WTC11 (cell line): ENCODE results near the gene ACTL7A. TPM values are rescaled to one million over a fixed set of nuclear protein-coding genes. Genes with fewer than 3 reads are reported as not detected.

Experiments
- ATAC-seq: fragments of 200-7000 bp; cut with Tn5 transposase; 2 replicates; pipeline ENCODE4 v1.10.0; 2021; ENCODE audit warnings: mild to moderate bottlenecking, moderate library complexity
- CTCF ChIA-PET: fragments of 300-600 bp; sonication (Branson Sonifier 250); formaldehyde crosslinking; loops from one replicate; lab custom pipeline; 2021; ENCODE audit warnings: antibody characterized with exemption; lab: Charles Lee
- POLR2A ChIA-PET: fragments of 350-600 bp; sonication (Branson Sonifier 250); formaldehyde crosslinking; loops from one replicate; lab custom pipeline; 2021; ENCODE audit warnings: antibody characterized with exemption; lab: Charles Lee
- DNase-seq: peaks from one replicate; pipeline ENCODE4 v3.0.0; 2021; ENCODE audit warnings: low spot score
- H3K27ac Mint-ChIP-seq: 2 replicates; pipeline ENCODE4 v1.8.0; 2021; ENCODE audit warnings: mixed read lengths
- H3K27me3 Mint-ChIP-seq: 2 replicates; pipeline ENCODE4 v1.8.0; 2021; ENCODE audit warnings: low read depth, mild to moderate bottlenecking, moderate library complexity, mixed read lengths
- H3K36me3 Mint-ChIP-seq: 2 replicates; pipeline ENCODE4 v1.8.0; 2021; ENCODE audit warnings: mixed read lengths
- H3K4me1 Mint-ChIP-seq: 2 replicates; pipeline ENCODE4 v1.8.0; 2022; ENCODE audit warnings: mixed read lengths
- H3K4me3 Mint-ChIP-seq: 2 replicates; pipeline ENCODE4 v1.8.0; 2021; ENCODE audit warnings: mild to moderate bottlenecking, moderate library complexity, mixed read lengths
- H3K9me3 Mint-ChIP-seq: 2 replicates; pipeline ENCODE4 v1.8.0; 2021; ENCODE audit warnings: mixed read lengths
- AFF4 ChIP-seq: sonication (generic); formaldehyde crosslinking; IDR thresholded peaks from 2 replicates; pipeline ENCODE4 v1.8.1; 2023; ENCODE audit warnings: mild to moderate bottlenecking, missing genetic modification reagents, borderline replicate concordance
- EMX1 ChIP-seq: fragments of 250-450 bp; sonication (Bioruptor Pico); IDR thresholded peaks from 2 replicates; pipeline ENCODE4 v1.8.0; 2021; ENCODE audit warnings: mild to moderate bottlenecking
- ERG ChIP-seq: fragments of 250-450 bp; sonication (Bioruptor Pico); IDR thresholded peaks from 2 replicates; pipeline ENCODE4 v1.8.0; 2021; ENCODE audit warnings: mild to moderate bottlenecking
- FOXP1 ChIP-seq: sonication (generic); formaldehyde crosslinking; IDR thresholded peaks from 2 replicates; pipeline ENCODE4 v1.8.0; 2022; ENCODE audit warnings: missing genetic modification reagents, mild to moderate bottlenecking, moderate library complexity, borderline replicate concordance
- GABPB1 ChIP-seq: sonication (generic); formaldehyde crosslinking; IDR thresholded peaks from 2 replicates; pipeline ENCODE4 v1.8.1; 2023; ENCODE audit warnings: mild to moderate bottlenecking, missing genetic modification reagents
- HMGA2 ChIP-seq: fragments of 250-450 bp; sonication (Bioruptor Pico); IDR thresholded peaks from 2 replicates; pipeline ENCODE4 v1.4.0; 2021; ENCODE audit warnings: mild to moderate bottlenecking, moderate library complexity
- IRF2 ChIP-seq: sonication (generic); formaldehyde crosslinking; IDR thresholded peaks from 2 replicates; pipeline ENCODE4 v1.8.0; 2022; ENCODE audit warnings: low read depth, missing genetic modification reagents, borderline replicate concordance
- KAT7 ChIP-seq: sonication (generic); formaldehyde crosslinking; IDR thresholded peaks from 2 replicates; pipeline ENCODE4 v1.8.1; 2023; ENCODE audit warnings: missing genetic modification reagents, mild to moderate bottlenecking, borderline replicate concordance
- MXD4 ChIP-seq: fragments of 250-450 bp; sonication (Bioruptor Pico); IDR thresholded peaks from 2 replicates; pipeline ENCODE4 v1.8.0; 2021; ENCODE audit warnings: mild to moderate bottlenecking, moderate library complexity, borderline replicate concordance
- NFE2L1 ChIP-seq: sonication (generic); formaldehyde crosslinking; IDR thresholded peaks from 2 replicates; pipeline ENCODE4 v1.8.1; 2023; ENCODE audit warnings: missing genetic modification reagents
- NFYB ChIP-seq: sonication (generic); formaldehyde crosslinking; conservative IDR thresholded peaks from 2 replicates; pipeline ENCODE4 v1.8.0; 2022; ENCODE audit warnings: low read depth, missing genetic modification reagents
- NR1H2 ChIP-seq: sonication (generic); formaldehyde crosslinking; IDR thresholded peaks from 2 replicates; pipeline ENCODE4 v1.9.0; 2021; ENCODE audit warnings: mild to moderate bottlenecking, moderate library complexity, missing genetic modification reagents
- NR3C1 ChIP-seq: sonication (generic); formaldehyde crosslinking; conservative IDR thresholded peaks from 2 replicates; pipeline ENCODE4 v1.8.1; 2023; ENCODE audit warnings: low read depth, mild to moderate bottlenecking, missing genetic modification reagents
- PREB ChIP-seq: sonication (generic); formaldehyde crosslinking; IDR thresholded peaks from 2 replicates; pipeline ENCODE4 v1.8.1; 2022; ENCODE audit warnings: mild to moderate bottlenecking, missing genetic modification reagents, moderate library complexity, borderline replicate concordance
- RELA ChIP-seq: sonication (generic); formaldehyde crosslinking; IDR thresholded peaks from 2 replicates; pipeline ENCODE4 v1.8.1; 2022; ENCODE audit warnings: missing genetic modification reagents, mild to moderate bottlenecking, borderline replicate concordance
- SMAD4 ChIP-seq: sonication (generic); formaldehyde crosslinking; IDR thresholded peaks from 2 replicates; pipeline ENCODE4 v1.8.0; 2022; ENCODE audit warnings: mild to moderate bottlenecking, missing genetic modification reagents
- SOX15 ChIP-seq: fragments of 250-450 bp; sonication (Bioruptor Pico); IDR thresholded peaks from 2 replicates; pipeline ENCODE4 v1.9.0; 2021; ENCODE audit warnings: mild to moderate bottlenecking
- TEAD1 ChIP-seq: sonication (generic); formaldehyde crosslinking; IDR thresholded peaks from 2 replicates; pipeline ENCODE4 v1.8.0; 2022; ENCODE audit warnings: mild to moderate bottlenecking, missing genetic modification reagents
- ZNF232 ChIP-seq: sonication (generic); formaldehyde crosslinking; IDR thresholded peaks from 2 replicates; pipeline ENCODE4 v1.8.0; 2022; ENCODE audit warnings: mild to moderate bottlenecking, missing genetic modification reagents
- ZNF317 ChIP-seq: sonication (generic); formaldehyde crosslinking; IDR thresholded peaks from 2 replicates; pipeline ENCODE4 v1.8.1; 2023; ENCODE audit warnings: low read depth, mild to moderate bottlenecking, moderate library complexity, missing genetic modification reagents, borderline replicate concordance
- ZNF416 ChIP-seq: fragments of 250-450 bp; sonication (Bioruptor Pico); IDR thresholded peaks from 2 replicates; pipeline ENCODE4 v1.9.0; 2021; ENCODE audit warnings: mild to moderate bottlenecking, inconsistent platforms
- total RNA-seq: library from RNA; stranded (reverse); gene quantifications from 3 replicates; pipeline ENCODE4 v1.2.3, GENCODE V29; 2021
- TF ChIP-seq, protein P1 (sequence below): sonication (generic); formaldehyde crosslinking; IDR thresholded peaks from 2 replicates; pipeline ENCODE4 v1.8.0; 2022; ENCODE audit warnings: mild to moderate bottlenecking, missing genetic modification reagents
- TF ChIP-seq, protein P2 (sequence below): sonication (generic); formaldehyde crosslinking; IDR thresholded peaks from 2 replicates; pipeline ENCODE4 v1.8.1; 2023; ENCODE audit warnings: mild to moderate bottlenecking, missing genetic modification reagents
- TF ChIP-seq, protein P3 (sequence below): fragments of 250-450 bp; sonication (Bioruptor Pico); conservative IDR thresholded peaks from 2 replicates; pipeline ENCODE4 v1.9.0; 2021; ENCODE audit warnings: mild to moderate bottlenecking

Gene ACTL7A
- total RNA-seq, 1 experiment from 2014 or later = not detected

DNA sequence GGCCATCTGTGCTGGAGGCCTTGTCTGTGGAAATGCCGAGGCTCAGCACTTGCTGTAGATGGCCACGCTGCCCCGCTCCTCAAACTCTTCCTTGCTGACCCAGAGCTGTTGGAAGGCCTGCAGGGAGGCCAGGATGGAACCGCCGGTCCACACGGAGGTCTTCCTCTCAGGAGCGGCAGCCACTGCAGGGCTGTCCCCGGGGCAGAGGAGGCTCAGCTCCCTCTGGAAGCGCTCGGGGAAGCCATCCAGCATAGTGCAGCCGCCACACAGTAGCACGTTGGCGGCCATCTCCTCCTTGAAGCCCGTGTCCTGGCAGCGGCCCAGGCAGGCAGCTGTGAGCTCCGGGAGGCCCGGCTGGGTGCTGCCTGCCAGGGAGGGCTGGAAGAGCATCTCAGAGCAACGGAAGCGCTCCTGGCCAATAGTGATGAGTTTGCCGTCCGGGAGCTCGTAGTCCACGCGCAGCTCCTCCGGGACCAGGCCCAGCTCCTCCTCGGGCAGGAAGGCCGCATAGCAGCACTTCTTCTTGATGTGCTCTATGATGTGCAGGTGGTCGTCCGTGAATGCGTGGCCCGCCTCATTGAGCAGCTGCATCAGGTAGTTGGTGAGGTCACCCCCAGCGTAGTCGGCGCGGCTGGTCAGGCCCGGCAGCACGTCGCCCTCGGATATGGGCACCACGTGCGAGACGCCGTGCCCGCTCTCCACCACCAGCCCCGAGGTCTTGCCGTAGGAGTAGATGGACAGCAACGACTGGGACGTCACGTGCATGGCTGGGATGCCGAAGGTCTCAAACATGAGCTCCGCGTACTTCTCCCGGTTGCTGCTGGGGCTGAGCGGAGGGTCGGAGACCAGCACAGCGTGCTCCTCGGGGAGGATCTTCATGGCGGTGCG lies 7.2 kb upstream of the ACTL7A start:
- H3K36me3 Mint-ChIP-seq = no peaks in the 10 kb centered on the region
- CTCF ChIA-PET = interaction anchor here (0.8 to 1.5 kb wide), 3 partner anchors 13 to 99 kb away, joined by 3 to 5 read pairs (median 3); no protein-coding TSS in a partner anchor
- DNase-seq (no peak), ATAC-seq (no peak)
- no peak overlapping the region for H3K4me3 Mint-ChIP-seq
- TF ChIP-seq TEAD1 (CRISPR knock-in tag) (no peak), ZNF416 (no peak), NR1H2 (CRISPR knock-in tag) (no peak), EMX1 (CRISPR knock-in tag) (no peak), ZNF317 (CRISPR knock-in tag) (no peak), GABPB1 (CRISPR knock-in tag) (no peak), HMGA2 (CRISPR knock-in tag) (no peak), MXD4 (CRISPR knock-in tag) (no peak), PREB (CRISPR knock-in tag) (no peak), FOXP1 (no peak), SMAD4 (CRISPR knock-in tag) (no peak), ZNF232 (CRISPR knock-in tag) (no peak), AFF4 (CRISPR knock-in tag) (no peak), NFYB (CRISPR knock-in tag) (no peak), RELA (no peak), SOX15 (CRISPR knock-in tag) (no peak)
- TF ChIP-seq, protein P1, sequence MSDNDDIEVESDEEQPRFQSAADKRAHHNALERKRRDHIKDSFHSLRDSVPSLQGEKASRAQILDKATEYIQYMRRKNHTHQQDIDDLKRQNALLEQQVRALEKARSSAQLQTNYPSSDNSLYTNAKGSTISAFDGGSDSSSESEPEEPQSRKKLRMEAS (CRISPR knock-in tag) = no peak
- TF ChIP-seq, protein P2, sequence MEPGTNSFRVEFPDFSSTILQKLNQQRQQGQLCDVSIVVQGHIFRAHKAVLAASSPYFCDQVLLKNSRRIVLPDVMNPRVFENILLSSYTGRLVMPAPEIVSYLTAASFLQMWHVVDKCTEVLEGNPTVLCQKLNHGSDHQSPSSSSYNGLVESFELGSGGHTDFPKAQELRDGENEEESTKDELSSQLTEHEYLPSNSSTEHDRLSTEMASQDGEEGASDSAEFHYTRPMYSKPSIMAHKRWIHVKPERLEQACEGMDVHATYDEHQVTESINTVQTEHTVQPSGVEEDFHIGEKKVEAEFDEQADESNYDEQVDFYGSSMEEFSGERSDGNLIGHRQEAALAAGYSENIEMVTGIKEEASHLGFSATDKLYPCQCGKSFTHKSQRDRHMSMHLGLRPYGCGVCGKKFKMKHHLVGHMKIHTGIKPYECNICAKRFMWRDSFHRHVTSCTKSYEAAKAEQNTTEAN (CRISPR knock-in tag) = no peak
- H3K4me1 Mint-ChIP-seq = no peaks in the 10 kb centered on the region
- no peak overlapping the region for H3K27ac Mint-ChIP-seq
- no peaks in the 10 kb centered on the region for H3K9me3 Mint-ChIP-seq
- POLR2A ChIA-PET = interaction anchor here (0.7 kb wide), 1 partner anchor 10 kb away, joined by 3 read pairs; no protein-coding TSS in a partner anchor
- no peaks in the 10 kb centered on the region for H3K27me3 Mint-ChIP-seq

DNA sequence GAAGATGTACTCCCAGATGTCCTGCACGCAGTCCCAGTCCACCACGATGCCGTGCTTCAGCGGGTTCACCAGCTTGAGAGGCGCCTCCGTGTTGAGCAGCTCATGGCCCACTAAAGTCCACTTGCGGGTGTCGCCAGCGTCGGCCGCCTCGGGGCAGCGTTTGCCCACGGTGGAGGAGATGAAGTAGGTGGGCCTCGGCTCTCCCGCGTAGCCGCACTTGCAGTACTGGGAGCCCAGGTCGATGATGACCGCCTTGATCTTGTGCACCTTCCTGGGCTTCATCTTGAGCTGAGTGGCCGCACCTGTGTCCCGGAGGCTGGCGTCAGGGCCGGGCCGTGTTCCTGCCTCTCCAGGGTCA lies 6.6 kb upstream of the ACTL7A start:
- POLR2A ChIA-PET = no interaction called here
- Mint-ChIP-seq H3K4me1 (no peaks in the 10 kb centered on the region), H3K27ac (no peak overlapping the region), H3K27me3 (no peaks in the 10 kb centered on the region), H3K9me3 (no peaks in the 10 kb centered on the region), H3K4me3 (no peak overlapping the region), H3K36me3 (no peaks in the 10 kb centered on the region)
- CTCF ChIA-PET = interaction anchor here (1.0 to 1.5 kb wide), 2 partner anchors 13 to 99 kb away, joined by 3 to 5 read pairs; no protein-coding TSS in a partner anchor
- ATAC-seq = no peak
- no peak for DNase-seq
- TF ChIP-seq, protein P2 (CRISPR knock-in tag) = no peak
- no peak for TF ChIP-seq KAT7 (CRISPR knock-in tag)
- TF ChIP-seq NFE2L1 (CRISPR knock-in tag) = no peak
- no peak for TF ChIP-seq MXD4 (CRISPR knock-in tag)
- no peak for TF ChIP-seq NR3C1 (CRISPR knock-in tag)
- TF ChIP-seq, protein P3, sequence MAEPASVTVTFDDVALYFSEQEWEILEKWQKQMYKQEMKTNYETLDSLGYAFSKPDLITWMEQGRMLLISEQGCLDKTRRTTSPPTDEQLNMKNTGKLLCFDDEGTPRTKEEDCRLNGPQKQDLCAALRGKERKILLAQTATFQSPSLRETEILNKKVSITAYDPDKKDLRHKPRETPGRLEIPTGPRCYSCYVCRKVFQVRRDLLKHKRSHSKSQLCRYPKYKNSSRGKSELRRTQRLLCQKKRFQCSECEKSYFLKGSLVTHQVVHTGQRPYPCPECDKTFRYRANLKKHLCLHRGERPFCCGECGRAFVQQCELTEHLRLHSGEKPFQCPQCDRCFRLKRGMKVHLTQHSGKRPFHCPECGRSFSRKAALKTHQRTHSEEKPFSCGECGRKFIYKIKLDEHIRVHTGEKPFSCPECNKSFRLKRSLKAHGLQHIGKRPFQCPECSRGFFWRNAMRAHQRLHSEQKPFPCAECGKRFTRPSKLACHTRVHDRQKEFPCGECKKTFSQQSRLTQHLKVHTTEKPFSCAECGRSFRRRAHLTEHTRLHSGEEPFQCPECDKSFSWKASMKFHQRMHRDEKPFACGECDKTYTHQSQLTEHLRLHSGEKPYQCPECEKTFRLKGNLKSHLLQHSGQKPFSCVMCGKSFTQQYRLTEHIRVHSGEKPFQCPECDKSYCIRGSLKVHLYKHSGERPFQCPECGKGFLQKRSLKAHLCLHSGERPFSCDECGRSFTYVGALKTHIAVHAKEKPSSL = no peak
- TF ChIP-seq IRF2 = no peak
- TF ChIP-seq ERG (CRISPR knock-in tag) = no peak
